ENCODE results near the gene ATL1.
"Not testable (repeated sequence)": the region's sequence is repeated elsewhere in the genome, so short reads cannot be mapped to it uniquely, and the experiment has no call there.

ATL1 gene

DNA sequence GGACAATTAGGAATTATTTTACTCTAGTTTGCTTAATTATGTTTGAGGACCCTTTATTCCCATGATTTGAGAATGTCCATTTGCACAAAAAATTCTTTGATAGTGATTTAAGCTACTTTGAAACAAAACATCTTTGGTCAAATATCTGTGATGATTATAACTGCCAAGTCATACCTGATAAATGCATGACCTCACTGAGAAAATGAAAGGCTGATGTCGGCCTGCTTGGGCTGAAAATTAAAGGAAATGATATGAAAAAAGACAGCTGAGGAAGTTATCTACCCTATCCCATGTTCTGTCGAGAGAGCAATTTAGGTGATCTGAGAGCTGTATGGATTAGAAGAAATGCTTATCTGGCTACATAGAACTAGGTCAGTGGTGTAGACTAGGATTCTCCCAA lies 43.6 kb downstream of the ATL1 start:
- no peak for DNase-seq

DNA sequence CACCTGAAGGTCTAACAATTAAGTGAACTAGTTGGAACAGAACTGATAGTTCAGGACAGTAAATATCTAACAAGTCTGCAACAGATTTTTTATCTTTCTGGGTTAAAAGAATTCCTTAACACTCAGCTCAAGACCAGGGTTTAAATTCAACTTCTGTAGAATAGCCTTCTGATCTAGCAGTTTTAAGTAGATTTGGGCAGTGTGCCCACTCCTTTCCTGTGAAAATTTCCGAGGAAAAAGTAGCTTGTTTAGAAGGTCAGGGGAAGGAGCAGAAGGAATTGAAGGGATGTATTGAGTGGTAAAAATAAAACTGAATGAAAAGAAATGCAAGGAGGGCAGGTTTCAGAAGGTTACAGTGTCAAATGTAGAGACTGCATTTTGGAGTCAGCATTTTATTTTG lies 45.8 kb downstream of the ATL1 start:
- no peak for DNase-seq

DNA sequence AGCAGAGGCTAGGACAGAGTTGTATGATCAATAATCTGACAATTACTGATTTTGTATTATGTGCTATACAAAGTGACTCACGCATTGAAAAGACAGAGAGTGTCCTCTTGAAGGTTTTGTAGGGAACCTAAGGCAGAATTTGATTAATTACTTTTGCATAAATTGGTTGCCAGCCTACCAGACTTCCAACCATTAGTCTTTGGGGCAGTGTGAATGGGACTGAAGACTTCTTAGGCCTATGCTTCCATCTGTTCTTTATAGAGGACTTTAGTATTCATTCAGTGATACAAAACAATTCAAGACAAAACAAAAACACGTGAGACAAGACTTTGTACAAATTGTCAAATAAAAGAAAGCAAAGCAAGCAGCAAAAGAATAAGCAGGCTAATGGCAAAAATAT lies 46.5 kb downstream of the ATL1 start:
- no peak for DNase-seq

DNA sequence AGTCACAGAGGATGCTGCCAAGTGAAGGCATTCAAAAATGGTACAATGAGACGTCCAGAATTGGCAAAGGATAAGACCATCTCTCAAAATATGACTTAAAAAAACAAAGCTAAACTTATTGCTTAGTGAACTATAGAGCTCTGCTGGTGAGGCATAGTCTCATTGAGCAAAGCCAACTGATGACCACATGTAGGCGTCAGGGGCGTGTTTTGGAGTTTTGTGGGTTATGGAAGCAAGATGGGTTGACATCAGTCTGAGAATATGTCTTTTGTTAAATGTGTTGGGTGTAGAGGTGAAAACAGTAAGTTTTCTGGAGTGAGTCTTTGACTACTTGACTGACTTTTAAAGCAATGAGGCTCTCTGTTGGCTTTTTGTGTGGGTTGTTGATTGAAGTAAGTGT lies 47.2 kb downstream of the ATL1 start:
- DNase-seq = peak; percentile 66 to 72

DNA sequence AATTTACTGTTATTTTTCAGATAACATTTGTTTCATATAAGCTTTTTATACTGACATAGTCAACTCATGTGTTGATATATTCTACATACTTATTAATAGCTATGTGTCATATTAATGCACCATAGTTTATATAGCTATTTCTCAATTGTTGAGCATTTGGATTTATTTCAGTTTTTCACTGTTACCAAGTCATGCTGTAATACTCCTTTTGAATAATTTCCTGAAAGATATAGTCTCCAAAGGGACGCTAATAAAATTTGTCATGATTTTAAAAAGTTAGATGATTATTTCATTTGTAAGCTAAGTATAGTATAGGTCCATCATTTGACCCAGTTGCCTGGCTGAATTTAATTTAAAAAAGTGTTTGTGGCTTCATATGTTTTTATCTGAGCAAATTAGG lies 47.8 kb downstream of the ATL1 start:
- DNase-seq = no peak

DNA sequence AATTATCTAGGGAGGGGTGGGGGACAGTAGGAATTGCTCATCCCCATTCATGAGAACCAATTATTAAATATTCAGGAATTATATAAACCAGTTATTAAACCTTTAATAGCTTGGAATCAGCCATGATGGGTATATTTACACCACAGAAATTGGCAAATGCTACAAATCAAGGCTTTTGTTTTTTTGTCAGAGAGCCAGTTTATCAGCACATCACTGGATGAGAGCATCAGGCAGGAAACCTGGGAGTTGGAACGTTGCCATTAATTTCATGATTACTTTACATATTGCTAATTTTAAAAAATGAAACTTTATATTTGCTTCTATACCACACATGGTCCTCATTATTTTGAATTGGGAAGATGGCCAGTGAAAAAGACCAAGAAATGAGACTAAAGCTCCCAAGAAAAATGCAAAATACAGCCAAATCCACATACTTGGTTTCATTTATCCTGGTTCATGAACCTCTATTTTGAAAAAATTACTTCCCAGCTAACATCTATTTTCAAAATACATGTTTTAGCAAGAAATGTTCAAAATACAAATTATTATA lies 48.4 kb downstream of the ATL1 start:
- DNase-seq = no peak

DNA sequence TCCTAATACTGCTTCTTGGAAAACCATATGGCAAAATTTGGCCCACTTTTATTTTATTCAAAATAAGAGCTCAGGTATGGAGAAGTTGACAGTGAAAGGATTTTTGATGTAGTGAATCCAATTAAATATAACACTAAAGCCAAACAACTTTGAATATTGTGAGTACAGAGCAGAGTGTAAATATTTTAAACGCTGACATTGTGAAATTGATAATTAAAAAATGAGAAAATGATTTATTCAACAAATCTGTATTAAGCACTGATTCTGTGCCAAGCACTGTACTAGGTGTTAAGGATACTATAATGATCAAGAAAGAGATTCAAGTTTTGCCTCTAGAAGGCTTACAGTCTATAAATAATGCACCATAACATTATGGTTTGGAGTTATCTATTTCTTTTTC lies 50.5 kb downstream of the ATL1 start:
- DNase-seq = no peak

DNA sequence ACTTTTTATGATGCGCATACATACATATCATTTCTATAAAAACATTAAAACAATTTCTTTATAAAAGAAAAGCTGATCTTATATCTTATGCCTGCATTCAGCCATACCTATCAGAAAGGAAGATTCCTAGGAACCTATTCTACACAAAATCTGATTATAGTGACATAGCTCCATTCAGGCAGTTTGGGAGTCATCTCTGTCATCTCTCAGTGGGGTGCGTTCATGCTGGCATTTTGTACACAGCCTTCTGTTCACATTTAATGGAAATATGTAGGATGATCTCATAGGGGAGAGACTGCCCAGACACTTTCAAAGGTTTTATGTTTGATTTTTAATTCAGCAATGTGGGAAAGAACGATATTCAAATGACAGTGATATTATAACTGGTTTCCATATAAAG lies 52.9 kb downstream of the ATL1 start:
- no peak for DNase-seq

DNA sequence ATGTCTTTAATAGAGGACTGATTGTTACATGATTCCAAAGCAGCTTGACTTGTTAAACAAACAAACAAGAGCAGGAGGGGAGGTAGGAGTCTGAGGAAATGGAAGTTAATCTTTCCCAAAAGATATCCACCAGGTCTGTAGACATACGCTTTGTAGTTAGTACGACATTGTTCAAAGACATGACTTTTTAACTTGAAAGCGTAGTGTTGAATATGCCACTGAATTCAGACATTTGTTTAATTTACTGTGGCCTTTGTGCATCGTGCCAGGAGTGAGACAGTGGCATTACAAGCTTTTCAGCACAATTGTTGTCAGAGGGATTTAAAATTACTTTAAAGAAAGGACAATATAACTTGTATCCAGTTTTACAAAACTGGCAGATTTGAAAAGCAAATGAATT lies 55.1 kb downstream of the ATL1 start:
- DNase-seq = no peak

DNA sequence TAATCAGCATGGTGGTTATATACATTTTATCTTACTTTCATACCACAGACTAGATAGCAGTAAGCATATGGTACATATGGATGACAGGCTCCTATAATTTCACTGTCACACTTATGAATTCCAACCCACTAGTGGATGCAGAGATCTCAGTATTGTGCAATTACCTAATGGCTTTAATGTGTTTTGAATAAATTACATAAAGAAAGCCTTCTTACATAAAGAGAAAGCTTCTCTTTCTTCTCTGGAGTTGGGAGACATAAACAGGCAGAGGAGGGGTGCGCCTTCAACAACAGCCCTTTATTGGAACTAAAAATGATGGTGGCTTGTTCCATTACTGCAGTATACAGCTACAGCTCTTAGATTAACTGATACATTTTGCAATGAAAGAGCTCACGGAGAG lies 55.6 kb downstream of the ATL1 start:
- DNase-seq = no peak

DNA sequence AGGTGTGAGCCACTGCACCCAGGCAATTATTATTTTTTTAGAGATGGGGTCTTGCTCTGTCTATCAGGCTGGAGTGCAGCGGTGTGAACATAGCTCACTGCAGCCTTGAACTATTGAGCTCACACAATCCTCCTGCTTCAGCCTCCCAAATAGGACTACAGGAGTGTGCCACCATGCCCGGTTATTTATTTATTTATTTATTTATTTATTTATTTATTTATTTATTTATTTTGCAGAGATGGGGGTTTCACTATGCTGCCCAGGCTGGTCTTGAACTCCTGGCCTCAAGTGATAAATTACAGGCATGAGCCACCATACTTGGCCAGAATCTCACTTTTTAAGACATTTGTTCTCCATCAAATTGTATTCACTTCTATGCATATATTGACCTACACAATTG lies 56.3 kb downstream of the ATL1 start:
- no peak for DNase-seq

DNA sequence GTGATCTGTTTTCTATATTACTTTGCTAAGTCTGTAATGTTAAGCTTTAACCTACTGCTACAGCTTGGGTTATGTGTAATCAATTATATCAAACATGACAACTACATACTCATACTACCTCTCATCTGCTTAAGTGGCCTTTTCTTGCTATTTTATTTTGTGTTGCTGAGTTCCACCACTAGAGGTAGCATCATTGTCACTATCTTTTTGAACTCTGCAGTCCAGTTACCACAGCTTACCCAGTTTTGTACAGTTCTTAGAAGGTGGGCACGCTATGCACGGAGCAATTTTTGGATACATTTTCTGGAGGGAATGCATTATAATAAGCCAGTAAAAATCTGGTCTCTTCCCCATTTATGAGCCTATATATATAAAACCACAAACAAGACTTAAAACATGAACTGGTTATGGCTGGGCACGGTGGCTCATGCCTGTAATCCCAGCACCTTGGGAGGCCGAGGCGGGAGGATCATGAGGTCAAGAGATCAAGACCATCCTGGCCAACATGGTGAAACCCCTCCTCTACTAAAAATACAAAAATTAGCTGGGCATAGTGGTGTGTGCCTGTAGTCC lies 59.7 kb downstream of the ATL1 start:
- DNase-seq = no peak

DNA sequence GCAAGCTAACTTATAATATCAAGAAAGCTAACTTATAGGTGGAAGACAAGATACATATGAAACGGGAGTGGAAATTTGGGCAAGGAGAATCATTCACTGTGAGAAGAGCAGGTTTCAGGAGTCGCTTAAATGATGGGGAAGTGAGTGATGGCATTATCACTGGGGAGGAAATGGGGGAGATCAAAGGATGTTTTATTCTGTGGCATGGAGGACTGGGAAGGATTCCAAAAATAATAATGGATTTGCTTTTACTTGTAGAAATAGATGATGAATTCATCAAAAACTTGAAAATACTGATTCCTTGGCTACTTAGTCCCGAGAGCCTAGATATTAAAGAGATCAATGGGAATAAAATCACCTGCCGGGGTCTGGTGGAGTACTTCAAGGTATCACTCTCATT lies 60.4 kb downstream of the ATL1 start:
- no peak for DNase-seq

DNA sequence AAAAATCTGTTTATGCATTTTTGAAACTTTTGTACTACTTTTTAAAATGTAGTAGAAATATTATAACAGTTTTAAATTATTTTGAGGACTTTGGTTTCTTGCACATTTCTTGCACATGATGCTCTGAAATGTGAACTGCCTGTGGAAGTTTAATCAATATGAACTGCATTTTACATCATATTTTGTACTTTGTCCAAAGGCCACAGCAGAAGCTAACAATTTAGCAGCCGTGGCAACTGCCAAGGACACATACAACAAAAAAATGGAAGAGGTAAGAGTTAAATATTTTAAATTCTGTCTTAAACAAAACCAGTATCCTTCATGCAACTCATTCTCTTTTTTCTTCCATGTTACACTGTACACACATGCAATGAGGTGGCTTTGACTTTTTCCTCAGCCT lies 63.0 kb downstream of the ATL1 start:
- DNase-seq = no peak

DNA sequence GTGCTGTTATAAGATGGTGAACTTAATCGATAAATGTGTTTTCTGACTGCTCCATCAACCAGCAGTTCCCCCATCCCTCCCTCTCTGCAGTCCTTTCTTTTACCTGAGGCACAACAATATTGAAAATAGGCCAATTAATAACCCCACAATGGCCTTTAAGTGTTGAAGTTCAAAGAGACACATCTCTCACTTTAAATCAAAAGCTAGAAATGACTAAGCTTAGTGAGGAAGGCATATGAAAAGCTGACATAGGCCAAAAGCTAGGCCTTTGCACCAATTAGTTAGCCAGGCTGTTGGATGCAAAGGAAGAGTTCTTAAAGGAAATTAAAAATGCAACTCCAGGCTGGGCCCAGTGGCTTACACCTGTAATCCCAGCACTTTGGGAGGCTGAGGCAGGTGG lies 64.5 kb downstream of the ATL1 start:
- DNase-seq = no peak

DNA sequence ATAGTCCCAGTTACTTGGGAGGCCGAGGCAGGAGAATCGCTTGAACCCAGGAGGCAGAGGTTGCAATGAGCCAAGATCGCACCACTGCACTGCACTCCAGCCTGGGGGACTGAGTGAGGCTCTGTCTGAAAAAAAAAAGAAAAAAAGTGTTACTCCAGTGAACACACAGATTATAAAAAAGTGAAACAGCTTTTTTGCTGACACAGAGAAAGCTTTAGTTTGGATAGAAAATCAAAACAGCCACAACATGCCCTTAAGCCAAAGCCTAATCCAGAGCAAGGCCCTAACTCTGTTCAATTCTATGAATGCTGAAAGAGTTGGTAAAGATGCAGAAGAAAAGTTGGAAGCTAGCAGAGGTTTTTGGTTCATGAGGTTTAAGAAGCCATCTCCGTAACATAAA lies 65.0 kb downstream of the ATL1 start:
- not testable (repeated sequence) for DNase-seq

DNA sequence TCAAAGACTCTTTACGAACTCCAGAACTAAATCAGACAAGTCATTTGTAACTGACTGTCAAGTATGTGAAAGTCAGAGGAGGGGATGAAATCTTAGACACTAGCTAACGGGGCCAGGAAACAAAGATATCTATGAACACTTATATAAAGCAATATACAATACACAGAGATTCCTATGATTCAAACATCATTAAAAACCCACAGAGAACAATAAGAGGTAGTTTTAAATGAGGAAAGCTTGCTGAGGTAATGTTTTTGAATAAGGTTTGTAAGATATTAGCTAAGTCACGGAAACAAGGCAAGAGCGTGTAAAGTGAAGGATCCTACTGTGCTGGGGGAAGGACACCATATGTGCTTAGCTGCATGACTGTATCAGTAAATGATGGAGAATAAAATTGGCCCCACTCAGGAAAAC lies 71.5 kb downstream of the ATL1 start:
- no peak for DNase-seq

DNA sequence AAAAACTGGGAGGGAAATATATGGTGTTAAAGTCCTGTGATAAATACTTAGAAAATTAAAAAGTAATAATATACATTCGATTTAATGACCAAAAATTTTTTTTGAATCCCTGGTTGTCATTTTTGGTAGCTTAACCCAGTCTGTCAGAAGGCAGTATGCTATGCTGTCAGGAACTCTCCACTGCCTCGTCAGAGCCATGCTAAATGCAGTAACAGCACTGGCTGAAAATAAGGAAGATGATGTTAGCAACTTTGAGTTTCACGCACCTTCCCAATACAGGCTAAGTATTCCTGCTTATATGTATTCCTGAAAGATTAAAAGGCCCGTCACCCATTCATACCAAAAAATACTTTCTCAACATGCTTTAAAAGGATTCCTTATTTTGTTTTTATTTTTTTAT lies 74.0 kb downstream of the ATL1 start:
- no peak for DNase-seq

DNA sequence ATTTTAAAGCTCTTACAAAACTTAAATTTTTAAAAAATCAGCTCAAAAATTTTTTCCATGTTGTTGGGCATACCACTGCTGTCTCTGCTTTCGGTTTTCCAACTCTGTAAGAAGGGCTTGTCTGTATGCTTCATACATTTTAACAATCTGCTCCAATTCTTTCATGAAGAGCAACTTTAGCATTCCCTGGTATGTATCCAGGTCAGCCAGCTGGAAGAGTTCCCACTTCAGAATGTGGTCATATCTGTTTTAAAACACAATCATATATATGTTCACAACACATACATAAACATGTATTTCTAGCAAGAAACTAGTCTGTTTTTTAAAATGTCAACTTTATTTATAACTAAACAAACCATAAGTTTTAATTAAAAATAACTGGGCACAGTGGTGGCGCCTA lies 75.2 kb downstream of the ATL1 start:
- no peak for DNase-seq

DNA sequence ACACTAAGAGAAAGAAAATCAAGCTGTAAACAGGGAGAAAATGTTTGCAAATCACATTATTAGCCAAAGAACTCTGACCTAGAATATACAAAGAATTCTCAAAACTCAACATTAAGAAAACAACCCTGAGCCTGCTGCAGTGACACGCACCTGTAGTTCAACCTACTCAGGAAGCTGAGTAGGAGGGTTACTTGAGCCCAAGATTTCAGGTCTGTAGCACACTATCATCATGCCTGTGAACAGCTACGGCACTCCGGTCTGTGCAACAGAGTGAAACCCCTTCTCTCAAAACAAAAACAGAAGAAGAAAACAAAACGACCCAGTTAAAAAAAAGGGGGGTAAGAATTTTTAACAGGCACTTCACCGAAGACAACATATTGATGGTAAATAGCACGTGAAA lies 87.3 kb downstream of the ATL1 start:
- no peak for DNase-seq

DNA sequence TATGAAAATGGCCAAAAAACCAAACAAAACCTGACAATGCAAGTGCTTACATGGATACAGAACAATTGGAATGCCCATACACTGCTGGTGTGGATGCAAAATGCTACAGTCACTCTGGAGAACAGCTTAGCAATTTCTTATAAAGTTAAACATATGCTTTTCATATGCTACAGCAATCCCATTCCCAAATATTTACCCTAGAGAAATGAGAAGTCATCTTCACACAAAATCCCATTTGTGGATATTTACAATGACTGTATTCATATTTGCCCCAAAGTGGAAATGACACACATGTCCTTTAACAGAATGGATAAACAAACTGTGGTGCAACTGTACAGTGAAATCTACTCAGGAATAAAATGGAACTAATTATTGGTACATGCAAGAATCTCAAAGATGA lies 87.8 kb downstream of the ATL1 start:
- DNase-seq = no peak

DNA sequence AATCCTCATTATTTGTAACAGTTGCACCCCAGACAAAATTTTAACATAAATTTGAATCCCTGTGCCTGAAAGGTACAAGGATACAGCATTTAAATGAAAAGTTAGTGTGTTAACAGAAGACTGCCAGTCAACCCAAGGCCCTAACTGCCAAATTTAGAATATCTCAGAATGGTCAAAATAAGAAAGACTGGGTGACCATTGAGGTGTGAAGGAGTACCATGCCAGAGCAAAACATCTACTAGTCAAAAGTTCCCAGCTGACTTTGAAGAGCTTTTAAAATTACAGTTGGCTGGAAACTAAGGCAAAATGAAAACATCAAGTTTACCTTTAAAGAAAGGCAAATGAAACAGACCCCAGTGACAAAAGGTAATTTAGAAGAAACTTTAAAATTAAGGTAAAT lies 89.7 kb downstream of the ATL1 start:
- DNase-seq = no peak

DNA sequence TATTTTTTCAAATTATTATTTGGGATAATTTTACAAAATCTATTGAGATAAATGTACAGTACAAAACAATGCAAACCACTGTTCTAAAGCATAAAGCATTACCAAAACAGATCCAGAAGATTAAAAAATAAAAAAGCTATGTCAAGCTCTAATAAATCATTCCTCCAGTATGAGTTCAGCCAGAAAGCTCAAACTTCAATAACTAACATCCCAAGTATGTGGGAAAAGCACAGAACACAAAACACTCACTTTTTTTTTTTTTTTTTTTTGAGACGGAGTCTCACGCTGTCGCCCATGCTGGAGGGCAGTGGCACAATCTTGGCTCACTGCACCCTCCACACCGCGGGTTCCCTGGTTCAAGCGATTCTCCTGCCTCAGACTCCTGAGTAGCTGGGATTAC lies 96.8 kb downstream of the ATL1 start:
- no peak for DNase-seq

DNA sequence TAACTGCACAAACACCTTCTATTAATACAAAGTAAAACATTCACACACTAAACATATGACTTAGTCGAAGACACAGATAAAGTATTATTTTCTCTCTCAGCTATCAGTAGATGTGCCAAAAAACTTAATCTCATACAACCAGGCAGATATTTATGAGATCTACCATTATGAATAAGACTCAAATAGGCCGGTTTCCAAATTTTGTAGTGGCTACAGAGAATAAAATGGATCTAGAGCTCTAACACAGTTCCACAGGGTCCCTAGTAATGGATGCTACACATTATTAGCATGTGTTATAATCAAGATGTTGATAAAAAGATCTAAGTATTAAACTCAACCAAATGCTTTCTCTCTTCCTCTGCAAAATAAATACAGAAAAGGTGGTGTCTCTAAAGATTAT lies 97.8 kb downstream of the ATL1 start:
- DNase-seq = no peak

DNA sequence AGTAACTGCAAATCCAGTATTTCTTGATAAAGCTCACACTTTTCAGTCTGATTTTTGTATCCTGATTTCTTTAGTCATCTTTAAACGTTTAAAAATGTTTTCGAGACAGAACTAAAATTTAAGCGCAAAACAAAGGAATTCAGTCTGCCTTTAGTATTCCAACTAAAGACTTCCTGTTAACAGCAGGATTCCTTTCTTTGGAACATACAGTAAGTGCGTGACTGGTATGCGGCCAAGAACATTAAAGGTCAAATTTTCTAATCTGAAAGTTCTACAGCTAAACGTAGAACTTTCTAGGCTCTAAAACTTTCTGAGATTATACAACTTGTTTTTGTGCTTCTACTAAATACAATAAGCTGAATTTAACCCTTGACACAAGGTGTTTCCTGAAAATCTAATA lies 98.3 kb downstream of the ATL1 start:
- no peak for DNase-seq
